AG09319 (cell line): ENCODE measurements around the gene KCTD1.

Experiments used
- DNase-seq: peaks from one replicate; pipeline ENCODE4 v3.0.0-alpha.2; 2010; ENCODE audit warnings: low read depth; ENCODE audit errors: extremely low read depth
- TF ChIP-seq, protein P1 (sequence below): IDR thresholded peaks from 2 replicates; pipeline ENCODE4 v1.5.1; 2011; ENCODE audit warnings: low read depth, mild to moderate bottlenecking, inconsistent platforms, low read length, moderate library complexity

The KCTD1 gene

GRCh38 chr18:26456070-26456491 is 92.3 kb downstream of the KCTD1 start:
- DNase-seq = no peak
- TF ChIP-seq, protein P1, sequence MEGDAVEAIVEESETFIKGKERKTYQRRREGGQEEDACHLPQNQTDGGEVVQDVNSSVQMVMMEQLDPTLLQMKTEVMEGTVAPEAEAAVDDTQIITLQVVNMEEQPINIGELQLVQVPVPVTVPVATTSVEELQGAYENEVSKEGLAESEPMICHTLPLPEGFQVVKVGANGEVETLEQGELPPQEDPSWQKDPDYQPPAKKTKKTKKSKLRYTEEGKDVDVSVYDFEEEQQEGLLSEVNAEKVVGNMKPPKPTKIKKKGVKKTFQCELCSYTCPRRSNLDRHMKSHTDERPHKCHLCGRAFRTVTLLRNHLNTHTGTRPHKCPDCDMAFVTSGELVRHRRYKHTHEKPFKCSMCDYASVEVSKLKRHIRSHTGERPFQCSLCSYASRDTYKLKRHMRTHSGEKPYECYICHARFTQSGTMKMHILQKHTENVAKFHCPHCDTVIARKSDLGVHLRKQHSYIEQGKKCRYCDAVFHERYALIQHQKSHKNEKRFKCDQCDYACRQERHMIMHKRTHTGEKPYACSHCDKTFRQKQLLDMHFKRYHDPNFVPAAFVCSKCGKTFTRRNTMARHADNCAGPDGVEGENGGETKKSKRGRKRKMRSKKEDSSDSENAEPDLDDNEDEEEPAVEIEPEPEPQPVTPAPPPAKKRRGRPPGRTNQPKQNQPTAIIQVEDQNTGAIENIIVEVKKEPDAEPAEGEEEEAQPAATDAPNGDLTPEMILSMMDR = no peak

DNA sequence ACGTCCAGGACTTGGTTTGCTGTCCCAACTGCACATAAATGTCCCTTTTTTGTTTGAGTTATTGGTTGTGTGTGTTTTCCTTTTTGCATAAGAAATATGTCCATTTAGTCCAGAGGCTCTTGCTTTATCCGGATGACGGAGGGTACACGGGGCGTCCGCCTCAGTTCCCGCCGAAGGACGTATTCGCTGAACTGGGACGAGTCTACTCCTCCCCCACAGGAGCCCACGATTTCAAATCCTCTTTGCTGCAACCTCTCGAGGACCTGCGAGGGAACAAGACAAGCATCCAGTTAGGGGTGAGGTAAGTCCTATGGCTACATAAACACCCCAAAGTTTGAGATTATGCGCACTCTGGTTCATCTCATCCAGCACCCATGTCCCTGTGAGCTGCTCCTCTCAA is 92.7 kb downstream of the KCTD1 start:
- DNase-seq = no peak
- TF ChIP-seq, protein P1 = no peak

GRCh38 chr18:26454616-26455015 is 93.7 kb downstream of the KCTD1 start:
- no peak for DNase-seq
- TF ChIP-seq, protein P1 = no peak

GRCh38 chr18:26454192-26454591 is 94.2 kb downstream of the KCTD1 start:
- no peak for DNase-seq
- TF ChIP-seq, protein P1 = no peak

GRCh38 chr18:26453386-26453901 is 94.9 kb downstream of the KCTD1 start:
- DNase-seq = no peak
- TF ChIP-seq, protein P1 = no peak

DNA sequence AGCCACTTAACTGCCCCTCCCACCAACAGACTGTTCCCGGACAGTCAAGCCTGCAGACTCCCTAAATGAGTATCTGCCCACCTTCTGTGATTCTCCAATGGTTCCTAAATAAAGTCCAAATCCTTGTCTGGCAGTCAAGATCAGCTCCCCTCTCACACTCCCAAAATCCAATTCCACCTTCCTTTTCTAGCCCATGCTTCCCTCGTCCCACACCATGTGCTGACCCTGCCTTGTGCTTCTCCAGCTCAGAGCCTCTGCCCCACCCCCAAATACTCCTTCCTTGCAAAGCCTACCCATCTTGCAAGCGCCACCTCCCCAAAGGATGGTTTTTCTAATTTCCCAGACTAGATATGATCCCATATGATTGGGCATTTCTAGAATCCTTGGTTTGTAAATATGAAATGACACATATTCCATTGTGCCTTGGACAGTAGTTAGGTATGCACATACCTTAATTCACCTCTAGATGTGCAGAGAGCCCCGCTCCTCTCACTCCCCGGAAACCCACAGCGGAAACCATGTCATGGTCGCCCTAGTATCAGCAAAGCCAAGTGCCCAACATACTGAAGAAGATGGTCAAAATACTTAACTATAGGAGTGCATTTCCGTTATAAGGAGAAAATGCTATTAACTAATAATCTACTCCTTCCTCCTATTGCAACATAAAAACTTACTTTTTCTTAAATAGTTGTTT is 97.2 kb downstream of the KCTD1 start:
- DNase-seq = no peak
- TF ChIP-seq, protein P1 = no peak

DNA sequence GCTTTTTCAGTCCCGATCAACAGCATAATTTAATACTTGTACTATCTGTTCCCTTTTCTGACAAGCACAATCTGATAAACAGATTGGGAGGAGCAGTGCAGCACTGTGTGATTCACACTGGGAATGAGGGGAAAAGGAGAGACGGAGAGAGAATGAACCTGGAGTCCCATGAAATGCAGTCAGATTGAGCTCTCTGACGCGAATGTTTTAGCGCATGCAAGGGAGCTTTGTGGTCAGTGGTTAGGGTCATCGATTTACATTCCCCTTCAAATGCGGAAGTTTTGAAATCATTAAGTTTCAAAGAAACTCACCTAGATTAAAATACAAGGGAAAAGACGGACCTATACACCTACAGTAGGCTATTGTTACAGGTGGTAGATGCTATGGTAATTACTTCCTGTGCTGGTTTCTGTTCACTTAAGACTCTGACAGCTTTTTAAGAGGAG is 99.6 kb downstream of the KCTD1 start:
- TF ChIP-seq, protein P1 = no peak
- no peak for DNase-seq
